B cell (primary cell): ENCODE measurements around the gene ARHGEF4.

Experiments used
- CTCF ChIP-seq: fragments of 200-600 bp; IDR thresholded peaks from one replicate; pipeline ENCODE4 v1.8.0; 2022; ENCODE audit warnings: antibody characterized with exemption, mild to moderate bottlenecking
- EZH2 ChIP-seq: IDR thresholded peaks from 2 replicates; pipeline ENCODE4 v1.6.1; 2012; ENCODE audit warnings: borderline replicate concordance, low read depth, mild to moderate bottlenecking, moderate library complexity, low read length; ENCODE audit not compliant: insufficient read depth, poor library complexity, severe bottlenecking

GRCh38 chr2:130828461-130828860 is 8.3 kb upstream of the ARHGEF4 start:
- no peak for TF ChIP-seq CTCF
- no peak for TF ChIP-seq EZH2
